Measurements from ENCODE around the gene CCR8.

CCR8 gene, protein sequence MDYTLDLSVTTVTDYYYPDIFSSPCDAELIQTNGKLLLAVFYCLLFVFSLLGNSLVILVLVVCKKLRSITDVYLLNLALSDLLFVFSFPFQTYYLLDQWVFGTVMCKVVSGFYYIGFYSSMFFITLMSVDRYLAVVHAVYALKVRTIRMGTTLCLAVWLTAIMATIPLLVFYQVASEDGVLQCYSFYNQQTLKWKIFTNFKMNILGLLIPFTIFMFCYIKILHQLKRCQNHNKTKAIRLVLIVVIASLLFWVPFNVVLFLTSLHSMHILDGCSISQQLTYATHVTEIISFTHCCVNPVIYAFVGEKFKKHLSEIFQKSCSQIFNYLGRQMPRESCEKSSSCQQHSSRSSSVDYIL

DNA sequence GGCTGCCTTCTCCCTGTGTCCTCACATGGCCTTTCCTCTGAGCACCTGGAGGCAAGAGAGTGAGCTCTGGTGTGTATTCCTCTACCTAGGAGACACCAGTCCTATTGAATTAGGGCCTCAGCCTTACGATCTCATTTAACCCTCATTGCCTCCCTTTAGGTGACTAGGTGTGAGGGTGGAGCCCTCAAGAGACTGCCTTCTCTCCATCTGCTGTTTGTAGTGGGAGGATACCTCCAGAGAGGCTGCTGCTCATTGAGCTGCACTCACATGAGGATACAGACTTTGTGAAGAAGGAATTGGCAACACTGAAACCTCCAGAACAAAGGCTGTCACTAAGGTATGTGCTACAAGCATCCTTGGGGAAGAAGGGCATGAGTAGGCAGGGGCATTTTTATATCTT is at the start of gene CCR8:
CCR8 (plus strand) TSS at position 217 of the 400 bp plus-strand sequence. CDS start 2,623 bp downstream, outside the sequence.
- TF ChIP-seq, protein P1, sequence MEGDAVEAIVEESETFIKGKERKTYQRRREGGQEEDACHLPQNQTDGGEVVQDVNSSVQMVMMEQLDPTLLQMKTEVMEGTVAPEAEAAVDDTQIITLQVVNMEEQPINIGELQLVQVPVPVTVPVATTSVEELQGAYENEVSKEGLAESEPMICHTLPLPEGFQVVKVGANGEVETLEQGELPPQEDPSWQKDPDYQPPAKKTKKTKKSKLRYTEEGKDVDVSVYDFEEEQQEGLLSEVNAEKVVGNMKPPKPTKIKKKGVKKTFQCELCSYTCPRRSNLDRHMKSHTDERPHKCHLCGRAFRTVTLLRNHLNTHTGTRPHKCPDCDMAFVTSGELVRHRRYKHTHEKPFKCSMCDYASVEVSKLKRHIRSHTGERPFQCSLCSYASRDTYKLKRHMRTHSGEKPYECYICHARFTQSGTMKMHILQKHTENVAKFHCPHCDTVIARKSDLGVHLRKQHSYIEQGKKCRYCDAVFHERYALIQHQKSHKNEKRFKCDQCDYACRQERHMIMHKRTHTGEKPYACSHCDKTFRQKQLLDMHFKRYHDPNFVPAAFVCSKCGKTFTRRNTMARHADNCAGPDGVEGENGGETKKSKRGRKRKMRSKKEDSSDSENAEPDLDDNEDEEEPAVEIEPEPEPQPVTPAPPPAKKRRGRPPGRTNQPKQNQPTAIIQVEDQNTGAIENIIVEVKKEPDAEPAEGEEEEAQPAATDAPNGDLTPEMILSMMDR (conservative IDR thresholded peaks at IDR 0.05; ENCODE audit: low read depth) = no peak
- no peak within 1 kb of the TSS for H3K27ac ChIP-seq
- no peak for DNase-seq (ENCODE audit: low spot score)
- ChIA-PET POLR2A (ENCODE audit: low non-redundant PET) (no interaction called here), CTCF (no interaction called here)

DNA sequence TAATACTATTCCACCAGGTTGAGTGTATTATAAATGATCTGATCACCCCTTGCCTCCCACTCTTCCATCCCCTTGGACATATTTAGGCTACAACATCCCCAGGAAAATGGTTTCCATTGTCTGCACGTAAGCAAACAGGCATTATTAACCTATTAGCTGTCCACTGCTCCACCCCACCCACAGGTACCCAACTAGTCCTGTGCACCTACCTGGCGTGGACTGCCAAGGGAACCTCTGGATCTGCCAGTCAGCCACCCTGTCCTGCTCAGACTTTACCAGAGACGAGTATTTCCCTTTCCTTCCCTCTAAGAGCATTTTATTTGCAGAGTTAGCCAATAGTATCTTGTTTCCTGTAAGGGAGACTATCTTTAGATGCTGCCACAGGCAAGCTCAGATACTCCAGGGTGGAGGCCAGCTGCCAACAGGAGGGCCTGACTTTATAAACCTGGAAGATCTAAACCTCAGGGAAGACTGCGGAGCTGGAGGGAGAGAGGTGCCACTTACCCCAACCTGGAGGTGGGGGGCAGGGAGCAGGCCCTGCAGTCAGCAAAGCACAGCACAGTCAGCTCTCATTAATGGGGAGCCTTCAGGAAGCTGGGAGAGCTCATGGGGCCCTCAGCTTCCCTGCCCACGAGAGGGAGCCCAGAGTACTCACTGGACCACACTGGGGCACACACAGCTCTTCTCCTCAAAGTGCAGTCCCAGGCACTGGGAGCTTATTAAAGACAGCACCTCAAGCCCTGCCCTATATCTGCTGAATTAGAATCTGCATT is 49.6 kb upstream of the CCR8 start, which contains the start of gene CX3CR1:
CX3CR1 (minus strand) TSS at position 292 of the 773 bp plus-strand sequence. CDS start 13,527 bp downstream, outside the sequence.
- ChIA-PET POLR2A (ENCODE audit: low non-redundant PET) (no interaction called here), CTCF (interaction anchor here (1.0 kb wide), 1 partner anchor 8 kb away, joined by 5 read pairs; no protein-coding TSS in a partner anchor)
- TF ChIP-seq, protein P1 (conservative IDR thresholded peaks at IDR 0.05; ENCODE audit: low read depth) = no peak
- DNase-seq (ENCODE audit: low spot score) = no peak
- H3K27ac ChIP-seq = no peak within 1 kb of the TSS

DNA sequence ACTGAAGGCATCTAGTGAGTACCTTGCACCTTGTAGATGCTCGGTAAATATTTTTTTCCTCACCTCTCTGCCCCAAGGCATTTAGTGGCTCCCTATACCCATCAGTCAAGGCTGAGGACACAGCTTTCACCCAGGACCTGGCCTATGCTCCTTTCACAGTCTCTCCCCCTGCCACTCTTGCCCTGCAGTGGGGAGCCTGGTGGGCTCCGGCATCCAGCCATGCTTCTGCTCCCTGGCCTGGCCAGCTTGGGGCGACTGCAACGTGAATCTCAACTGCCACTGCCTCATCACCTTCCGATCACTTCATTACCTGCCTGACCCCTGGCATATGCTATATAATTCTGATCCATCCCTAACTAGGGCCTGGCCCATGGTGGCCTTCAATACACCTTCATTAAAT is 48.9 kb upstream of the CCR8 start:
- H3K27ac ChIP-seq = no peak overlapping the region
- POLR2A ChIA-PET (ENCODE audit: low non-redundant PET) = no interaction called here
- TF ChIP-seq, protein P1 (conservative IDR thresholded peaks at IDR 0.05; ENCODE audit: low read depth) = no peak
- DNase-seq (ENCODE audit: low spot score) = no peak
- CTCF ChIA-PET = no interaction called here

DNA sequence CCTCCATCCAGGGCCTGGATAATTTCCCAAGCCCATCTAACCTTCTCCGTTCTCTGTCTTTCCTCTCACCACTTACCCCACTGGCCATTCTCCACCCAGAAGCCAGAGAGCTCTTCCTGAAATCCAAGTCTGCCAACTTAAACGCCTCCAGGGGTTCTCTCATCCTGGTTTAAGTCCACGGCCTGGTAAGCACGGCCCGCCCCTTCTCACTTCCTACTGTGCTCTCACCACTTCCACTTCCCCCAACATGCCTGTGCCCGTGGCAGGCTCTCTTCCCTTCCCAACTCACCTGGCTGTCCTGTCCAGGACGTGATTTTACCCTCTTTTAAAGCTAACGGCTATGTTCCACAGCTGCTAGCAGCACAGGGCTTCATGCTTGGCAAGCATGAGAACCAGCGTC is 48.0 kb upstream of the CCR8 start:
- TF ChIP-seq, protein P1 (conservative IDR thresholded peaks at IDR 0.05; ENCODE audit: low read depth) = no peak
- no peak for DNase-seq (ENCODE audit: low spot score)
- ChIA-PET POLR2A (ENCODE audit: low non-redundant PET) (no interaction called here), CTCF (no interaction called here)
- H3K27ac ChIP-seq = no peak overlapping the region

DNA sequence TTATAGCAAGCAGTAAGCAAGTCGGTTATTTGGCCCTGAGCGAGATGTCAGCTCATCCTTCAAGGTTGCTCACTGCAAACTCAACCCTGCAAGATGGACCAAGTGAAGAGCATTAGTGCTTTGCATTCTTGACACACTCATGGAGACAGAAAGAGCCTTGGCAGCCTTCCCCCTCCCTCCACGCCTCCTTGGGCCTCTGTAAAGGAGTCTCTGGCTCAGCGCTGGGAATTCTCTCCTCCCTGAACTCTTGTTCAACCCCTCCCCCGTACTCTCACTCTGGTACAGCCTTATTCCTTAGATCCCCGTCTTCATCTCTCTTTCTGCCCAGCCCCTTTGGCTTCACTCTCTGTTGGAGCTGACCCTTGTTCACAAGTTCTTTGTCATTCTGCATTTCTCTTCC is 47.5 kb upstream of the CCR8 start:
- CTCF ChIA-PET = no interaction called here
- TF ChIP-seq, protein P1 (conservative IDR thresholded peaks at IDR 0.05; ENCODE audit: low read depth) = no peak
- no peak for DNase-seq (ENCODE audit: low spot score)
- H3K27ac ChIP-seq = no peak overlapping the region
- POLR2A ChIA-PET (ENCODE audit: low non-redundant PET) = no interaction called here

DNA sequence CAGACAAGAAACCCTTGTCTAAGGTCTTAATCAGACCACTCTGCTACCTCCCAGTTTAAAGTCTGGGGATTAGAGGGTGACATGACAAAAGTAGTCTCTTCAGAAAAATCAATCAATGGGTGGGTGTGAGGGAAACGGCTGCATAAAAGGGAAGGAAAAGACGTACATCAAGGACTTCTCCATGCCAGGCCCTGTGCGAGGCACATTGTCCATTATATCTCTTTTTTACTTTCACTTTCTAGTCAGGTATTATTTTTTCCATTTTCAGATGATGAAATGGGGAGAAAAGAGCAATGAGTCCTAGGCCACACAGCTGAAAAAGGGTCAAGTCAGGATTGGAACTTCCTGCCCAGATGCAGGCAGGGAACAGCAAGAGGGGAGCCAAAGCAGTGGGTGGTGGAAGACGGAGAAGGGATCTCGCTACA is 45.0 kb upstream of the CCR8 start:
- no peak for DNase-seq (ENCODE audit: low spot score)
- ChIA-PET CTCF (no interaction called here), POLR2A (ENCODE audit: low non-redundant PET) (no interaction called here)
- TF ChIP-seq, protein P1 (conservative IDR thresholded peaks at IDR 0.05; ENCODE audit: low read depth) = no peak
- no peak overlapping the region for H3K27ac ChIP-seq

Measured in RWPE1 (cell line).